NCI-H345 (cell line): ENCODE results near the gene CLTRN.
"Not testable (repeated sequence)": the region's sequence is repeated elsewhere in the genome, so short reads cannot be mapped to it uniquely, and the experiment has no call there.

Source experiments
- DNase-seq: peaks from one replicate; lab custom pipeline; 2025; lab: John Stamatoyannopoulos, UW

The CLTRN gene, protein sequence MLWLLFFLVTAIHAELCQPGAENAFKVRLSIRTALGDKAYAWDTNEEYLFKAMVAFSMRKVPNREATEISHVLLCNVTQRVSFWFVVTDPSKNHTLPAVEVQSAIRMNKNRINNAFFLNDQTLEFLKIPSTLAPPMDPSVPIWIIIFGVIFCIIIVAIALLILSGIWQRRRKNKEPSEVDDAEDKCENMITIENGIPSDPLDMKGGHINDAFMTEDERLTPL

DNA sequence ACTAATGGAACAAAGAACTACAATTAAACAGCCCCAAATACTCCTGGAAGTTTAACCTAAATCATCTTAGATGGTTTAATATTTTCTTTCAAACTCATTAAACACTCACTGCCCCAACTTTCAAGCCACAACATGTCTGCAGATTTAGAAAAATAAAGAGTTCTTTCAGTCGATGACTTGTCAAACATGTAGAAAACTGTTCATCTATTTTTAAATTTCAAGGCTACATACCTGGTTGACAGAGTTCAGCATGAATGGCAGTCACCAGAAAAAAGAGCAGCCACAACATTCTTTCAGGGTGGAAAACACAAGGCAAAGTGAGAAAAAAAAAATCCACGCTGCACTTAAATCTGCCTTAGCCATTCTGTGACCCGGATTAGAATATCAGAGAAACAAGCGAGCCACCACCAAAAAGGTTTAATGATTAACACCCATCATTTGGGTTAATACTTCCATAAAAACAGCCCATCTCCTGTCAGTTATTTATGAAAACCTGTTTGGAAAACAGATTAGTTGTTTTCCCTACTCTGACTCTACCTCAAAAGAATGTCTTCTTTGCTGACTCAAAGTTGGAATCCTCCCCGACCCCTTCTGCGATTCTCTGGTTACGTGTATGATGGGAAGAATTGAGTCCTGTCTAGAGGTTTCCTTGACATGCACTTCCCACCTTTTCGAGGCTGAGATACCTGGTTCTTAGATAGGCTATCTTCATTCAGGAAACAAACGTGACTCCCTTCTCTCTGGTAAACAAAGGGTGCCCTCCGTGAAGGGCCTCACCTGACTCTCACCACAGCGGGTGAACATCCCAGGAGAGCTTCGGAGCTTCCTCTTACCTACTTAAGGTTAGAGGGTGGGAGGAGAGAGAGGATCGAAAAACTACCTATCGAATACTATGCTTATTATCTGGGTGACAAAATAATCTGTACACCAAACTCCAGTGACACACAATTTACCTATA lies at the start of gene CLTRN:
CLTRN (minus strand) TSS at position 319 of the 958 bp plus-strand sequence; CDS start at position 289, 30 bp downstream.
- no peak for DNase-seq

DNA sequence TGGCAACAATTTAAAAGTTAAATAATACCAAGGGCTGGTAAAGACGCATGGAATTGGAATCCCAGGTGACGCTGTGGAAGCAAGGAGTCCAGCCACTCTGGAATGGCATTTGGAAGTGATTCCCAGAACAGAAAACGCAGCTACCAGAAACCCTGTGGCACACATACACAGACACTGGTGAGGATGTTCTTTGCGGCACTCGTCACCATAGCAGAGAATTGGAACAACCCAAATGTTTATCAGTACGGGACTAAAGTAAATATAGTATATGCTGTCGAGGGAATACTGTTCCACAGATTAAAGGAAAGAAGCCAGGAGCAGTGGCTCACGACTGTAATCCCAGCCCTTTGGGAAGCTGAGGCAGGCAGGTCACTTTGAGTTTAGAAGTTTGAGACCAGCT lies 39.7 kb upstream of the CLTRN start:
- DNase-seq, result not testable (repeated sequence)

DNA sequence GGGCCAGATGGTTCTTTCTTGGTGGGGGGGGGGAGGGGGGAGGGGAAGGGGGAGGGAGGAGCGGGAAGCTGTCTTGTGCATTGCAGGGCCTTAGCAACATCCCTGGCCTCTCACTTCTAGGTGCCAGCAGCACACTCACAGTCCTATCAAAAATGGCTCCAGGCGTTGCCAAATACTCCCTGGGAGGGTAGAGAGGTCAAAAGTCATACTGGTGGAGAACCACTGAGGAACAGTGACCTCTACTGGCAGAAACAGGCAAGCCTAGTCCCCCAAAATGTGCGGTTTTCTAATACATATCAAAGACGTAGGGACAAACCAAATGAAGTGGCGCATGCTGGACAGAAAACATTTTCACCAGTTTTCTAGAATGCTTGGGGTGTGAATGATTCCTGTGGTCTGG lies 39.2 kb upstream of the CLTRN start:
- DNase-seq, result not testable (repeated sequence)

DNA sequence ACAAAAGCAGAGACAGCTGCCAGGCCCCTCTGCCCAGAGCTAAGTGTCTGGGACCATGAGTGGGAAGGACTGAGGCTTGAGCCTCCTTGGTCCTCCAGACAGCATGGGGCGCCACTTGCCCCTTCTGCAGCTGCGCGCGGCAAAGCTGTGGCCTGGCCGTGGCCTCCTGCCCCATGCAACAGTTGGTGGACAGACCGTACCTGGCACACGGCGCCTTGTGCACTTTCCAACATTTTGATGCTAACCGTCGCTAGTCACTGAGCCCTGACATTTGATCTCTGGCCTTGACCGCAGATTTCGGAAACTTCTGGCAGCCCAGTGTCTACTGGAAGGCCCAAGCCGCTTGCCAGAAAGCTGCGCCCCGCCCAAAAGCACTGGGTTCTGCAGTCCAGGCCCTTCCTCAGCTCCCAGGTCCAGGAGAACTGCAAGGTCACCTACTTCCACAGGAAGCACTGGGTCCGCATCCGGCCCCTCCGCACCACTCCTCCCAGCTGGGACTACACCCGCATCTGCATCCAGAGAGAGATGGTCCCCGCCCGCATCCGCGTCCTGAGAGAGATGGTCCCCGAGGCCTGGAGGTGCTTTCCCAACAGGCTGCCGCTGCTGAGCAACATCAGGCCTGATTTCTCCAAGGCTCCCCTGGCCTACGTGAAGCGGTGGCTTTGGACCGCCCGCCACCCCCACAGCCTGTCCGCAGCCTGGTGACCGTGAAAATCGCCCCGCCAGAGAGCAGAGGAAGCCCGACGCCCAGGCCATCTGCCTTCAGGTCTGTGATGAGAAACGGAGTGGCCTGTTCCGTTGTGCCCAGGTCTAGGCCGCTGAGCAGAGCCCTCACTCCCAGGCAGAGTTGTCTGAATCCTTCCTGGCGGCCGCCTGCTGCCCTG lies 38.1 kb upstream of the CLTRN start:
- DNase-seq, result no peak

DNA sequence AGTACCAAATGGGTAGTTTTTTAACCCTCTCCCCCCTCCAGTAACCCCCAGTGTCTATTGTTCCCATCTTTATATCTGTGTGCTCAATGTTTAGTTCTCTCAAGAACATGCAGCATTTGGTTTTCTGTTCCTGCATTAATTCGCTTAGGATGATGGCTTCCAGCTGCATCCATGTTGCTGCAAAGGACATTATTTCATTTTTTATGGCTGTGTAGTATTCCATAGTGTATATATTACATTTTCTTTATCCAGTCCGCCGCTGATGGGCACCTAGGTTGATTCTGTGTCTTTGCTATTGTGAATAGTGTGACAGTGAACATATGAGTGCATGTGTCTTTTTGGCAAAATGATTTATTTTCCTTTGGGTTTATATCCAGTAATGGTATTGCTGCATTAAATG lies 31.9 kb upstream of the CLTRN start:
- DNase-seq, result no peak

DNA sequence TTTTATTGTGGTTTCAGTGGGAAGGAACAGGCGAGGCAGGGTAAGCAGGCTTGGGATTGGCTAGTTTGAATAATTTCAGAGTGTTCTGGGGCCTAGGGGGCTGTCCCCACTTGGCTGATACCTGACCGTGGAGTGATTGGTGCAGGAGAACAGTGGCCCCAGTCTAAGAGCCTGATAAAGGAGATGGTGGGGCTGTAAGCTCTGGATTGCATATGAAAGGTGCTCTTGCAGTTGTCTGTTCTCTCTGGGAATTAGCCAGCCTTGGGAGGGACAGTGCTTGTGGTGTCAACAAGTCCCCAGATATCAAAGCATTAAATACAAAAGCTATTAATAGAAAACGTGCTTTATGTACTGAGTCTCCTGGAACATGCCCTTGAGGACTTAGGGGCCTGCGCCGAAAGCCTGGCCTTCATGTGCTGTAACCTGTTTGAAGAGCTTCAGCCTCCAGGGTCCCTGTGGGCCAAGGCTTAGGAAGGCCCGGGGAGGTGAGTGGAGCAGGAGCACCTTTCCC lies 30.4 kb upstream of the CLTRN start:
- no peak for DNase-seq

DNA sequence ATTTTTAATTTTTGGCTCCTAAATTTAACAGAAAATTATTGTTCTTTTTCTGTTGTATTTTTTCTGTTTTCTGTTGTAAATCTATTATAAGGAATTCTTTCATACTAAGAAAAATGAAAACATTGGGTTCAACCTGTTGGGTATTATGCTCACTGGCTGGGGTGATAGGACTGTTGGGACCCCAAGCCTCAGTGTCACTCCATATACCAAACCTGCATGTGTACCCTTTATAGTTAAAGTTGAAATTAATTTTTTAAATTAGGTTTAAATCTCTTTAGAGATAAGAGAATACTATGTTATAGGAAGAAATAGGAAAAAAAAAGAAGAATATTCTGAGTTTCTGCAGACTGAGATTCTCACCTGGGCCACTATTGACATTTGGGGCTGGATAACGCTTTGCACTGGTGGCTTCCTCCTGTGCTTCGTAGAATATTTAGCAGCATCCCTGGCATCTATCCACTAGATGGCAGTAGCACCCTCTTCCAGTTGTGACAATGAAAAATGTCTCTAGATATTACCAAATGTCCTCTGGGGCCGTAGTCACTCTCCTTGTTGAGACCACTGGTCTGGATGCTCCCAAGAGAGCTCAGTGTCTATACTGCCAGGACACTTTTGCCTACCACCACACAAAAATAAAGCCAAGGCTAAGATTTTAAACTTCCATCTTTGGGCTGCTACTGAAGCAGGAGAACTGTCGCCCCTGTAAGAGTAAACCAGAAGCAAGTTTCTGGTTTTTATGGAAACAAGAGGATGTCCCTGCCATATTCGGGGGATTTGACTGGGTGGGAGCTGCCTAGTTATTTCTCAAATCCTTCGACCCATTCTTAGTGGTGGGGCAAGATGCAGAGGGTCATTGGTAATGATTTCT lies 22.4 kb upstream of the CLTRN start:
- peak; percentile 30 for DNase-seq

DNA sequence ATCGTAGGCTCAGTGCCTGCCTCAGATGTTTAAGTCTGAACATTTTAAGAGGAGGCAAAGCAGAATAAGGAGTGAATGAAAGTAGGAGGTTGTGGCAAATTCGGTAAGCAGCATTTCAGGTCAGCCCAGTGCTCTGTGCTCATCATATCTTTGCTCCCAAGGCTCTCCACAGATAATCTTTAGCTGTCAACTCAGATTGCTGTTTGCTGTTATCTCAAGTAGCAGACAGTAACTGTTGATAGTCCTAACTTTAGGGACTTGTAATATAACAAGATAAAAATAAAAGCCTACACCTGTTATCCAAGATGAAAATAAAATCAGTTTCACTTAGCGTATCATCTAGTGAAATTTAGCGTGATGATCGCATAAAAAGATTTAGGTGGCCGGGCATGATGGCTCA lies 18.6 kb upstream of the CLTRN start:
- no peak for DNase-seq

DNA sequence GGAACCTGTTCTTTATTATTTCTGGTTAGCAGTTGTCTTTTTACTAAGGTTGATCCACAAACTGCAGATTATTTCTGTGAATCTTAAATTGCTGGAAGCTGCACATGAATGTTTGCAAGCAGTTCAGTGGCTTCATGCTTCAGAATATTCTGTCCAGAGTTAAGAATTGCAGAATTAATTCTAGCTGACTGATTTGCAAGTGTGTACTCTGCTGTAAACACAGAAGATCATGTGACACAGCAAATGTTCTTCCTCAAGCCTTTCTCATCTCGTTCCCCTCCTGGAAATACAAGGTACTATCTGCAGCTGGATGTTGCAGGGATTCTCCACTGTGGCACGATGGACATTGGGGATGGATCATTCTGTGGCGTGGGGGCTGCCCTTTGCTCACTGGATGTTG lies 16.8 kb upstream of the CLTRN start:
- no peak for DNase-seq

DNA sequence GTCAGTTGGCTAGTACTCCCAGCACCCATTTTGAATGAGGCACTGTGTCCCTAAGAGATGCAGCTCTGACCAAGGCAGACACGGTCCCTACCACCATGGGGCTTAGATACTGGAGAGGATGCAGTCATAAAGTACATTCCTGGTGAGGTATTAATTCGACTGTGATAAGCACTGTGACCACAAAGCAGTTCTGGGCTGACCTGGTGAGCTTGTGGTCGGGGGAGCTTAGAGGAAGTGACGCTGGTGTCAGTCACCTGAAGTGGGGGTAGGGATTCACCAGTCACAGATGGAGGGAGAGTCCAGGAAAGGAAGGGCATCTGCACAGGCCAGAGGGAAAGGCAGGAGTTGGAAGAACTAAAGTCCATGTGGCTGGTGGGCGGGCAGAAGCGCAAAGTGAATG lies 15.8 kb upstream of the CLTRN start:
- DNase-seq, result no peak

DNA sequence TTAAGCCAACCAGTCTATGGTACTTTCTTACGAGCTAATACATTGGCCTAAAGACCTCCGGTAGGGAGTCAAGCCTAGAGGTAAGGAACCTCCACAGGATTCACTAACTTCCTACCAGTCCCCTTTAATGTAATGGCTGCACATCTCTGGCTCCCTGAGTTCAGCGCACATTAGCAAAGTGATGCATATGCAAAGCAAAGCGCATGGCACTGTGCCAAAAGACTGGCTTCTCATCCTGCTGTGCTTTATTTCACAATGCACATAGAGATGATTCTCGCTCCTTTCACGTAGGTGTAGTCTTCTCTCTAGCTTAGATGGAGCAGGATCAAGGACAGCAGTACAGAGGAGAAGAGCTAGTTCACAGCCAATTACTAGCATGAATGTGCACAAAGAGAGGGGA lies 14.6 kb upstream of the CLTRN start:
- DNase-seq, result no peak

DNA sequence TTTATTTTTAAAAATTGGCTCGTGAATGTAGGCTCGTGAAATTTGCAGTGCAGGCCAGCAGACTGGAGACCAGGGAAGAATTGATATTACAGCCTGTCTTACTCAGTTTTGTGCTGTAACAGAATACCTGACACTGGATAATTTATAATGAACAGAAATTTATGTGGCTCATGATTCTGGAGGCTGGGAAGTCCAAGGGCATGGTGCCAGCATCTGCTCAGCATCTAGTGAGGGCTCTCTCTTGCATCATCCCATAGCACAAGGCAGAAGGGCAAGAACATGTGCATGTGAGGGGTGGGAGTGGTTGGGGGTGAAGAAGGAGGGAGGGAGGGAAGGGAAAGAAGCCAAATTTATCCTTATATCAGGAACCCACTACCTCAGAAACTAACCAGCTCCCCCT lies 13.7 kb upstream of the CLTRN start:
- no peak for DNase-seq

DNA sequence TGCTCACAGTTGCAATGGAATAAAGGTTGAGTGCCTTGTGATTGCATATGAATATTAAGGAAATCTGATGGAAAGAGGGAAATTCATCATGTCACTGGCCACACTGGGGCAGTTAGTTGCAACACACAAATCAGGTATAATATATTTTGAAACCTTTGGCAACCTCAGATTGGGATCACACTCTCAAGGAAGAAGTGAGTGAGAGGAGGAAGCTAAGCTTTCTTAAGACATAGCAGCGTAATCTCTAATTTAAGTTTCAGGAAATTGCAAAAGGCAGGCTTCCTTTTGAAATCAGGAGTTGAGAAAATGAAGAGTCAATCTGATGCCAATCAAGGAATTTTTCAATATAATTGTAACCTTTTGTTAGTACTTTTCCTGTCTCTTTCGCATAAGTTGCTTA lies 12.3 kb upstream of the CLTRN start:
- DNase-seq, result no peak

DNA sequence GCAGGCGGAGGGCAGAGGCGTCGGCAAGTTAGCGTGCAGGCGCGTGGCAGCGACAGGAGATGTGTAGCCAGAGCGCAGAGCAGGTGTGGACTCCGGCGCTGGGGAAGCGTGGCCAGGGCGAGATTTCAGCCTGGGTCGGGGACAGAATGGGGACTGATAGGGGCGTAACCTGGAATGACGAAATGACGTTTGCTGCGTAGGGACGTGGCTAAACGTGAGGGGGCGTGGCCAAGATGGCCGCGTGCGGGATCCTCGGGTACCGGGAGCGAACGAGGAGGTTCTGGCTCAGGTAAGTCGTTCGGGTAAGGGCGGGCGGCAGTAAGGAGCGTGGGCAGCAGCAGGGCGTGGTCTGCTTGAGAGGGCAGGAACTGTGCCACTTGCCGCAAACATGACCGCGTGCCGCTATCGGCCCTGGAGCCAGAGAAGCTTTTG lies 10.9 kb upstream of the CLTRN start:
- DNase-seq, result peak; percentile 86

DNA sequence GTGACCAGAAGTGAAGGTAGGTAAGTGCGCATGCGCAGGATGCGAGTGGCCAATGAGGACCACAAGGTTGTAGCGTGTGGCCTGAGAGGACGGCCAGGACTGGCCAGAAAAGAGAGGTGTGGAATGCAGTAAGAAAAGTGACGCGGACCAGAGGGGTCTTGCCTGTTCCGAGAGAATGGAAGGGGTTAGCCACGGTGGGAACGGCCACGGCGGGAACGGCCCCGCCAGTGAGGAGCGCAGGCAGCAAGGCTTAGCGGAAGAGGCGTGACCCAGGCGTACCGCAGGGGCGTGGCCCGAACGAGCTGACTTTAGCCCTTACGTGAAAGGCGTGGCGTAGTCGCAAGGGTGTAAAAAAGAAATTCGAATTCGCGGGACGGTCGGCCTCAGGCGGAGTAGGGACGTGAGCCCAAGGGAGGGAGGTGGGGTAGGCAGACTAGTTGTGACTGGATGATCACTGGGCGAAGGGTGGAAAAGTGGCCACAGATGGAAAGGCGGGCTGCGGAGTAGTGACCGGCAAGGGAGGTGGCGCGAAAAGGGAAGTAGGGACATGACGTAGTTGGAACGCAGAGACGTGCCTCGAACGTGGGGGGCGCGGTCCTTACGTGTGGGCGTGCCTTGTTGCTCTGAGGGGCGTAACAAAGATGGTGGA lies 10.4 kb upstream of the CLTRN start:
- peak; percentile 93 for DNase-seq

DNA sequence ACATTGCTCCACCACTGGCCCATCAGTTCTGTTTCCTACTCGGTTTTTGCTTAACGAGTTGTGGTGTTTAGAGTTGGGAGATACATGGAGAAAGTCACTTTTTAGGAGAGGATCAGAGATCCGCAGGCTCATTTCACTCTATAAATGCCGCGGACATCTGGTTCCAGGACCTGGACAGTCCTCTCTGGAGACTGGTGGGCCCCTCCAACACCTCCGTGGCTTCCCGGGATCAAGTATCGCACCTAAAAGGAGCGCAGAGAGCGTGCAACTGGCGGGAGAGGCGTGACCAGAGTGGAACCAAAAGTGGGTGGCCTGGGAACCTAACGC lies 9.9 kb upstream of the CLTRN start:
- DNase-seq, result no peak

DNA sequence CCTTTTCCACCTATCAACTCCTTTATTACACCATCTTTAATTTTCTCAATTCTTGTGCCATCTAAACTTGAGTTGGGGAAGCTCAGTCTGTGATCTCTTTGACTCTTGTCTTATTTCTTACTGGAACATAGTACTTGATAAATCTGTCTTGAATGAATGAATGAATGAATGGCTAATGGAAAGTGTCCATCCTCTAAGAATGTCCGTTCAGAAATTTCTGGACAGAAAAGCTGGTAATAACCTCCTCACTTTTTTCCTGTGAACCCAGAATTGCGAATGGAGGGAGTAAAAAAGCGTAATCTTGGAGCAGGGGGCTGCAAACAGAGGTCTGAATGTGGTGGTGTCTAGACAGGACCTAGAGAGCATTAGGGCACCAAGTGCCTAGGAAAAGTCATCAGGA lies 9.4 kb upstream of the CLTRN start:
- no peak for DNase-seq

DNA sequence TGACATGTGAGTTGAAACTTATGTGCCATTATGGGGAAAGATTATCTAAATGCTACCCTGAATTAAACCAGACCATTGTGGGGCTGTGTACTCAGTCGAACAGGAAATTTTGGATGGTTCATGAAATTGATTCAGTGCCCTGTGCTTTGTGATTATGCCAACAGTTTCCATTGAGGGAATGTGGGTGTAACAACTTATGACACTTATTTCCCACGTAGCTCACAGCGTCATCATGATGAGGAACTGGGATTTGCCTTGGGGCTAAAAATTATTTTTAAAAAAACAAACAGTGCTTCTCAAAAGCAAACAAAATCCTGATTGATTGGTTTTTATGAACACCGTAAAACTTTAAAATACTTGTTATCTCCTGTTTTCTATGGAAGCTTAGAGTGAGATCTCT lies 8.3 kb upstream of the CLTRN start:
- DNase-seq, result no peak

DNA sequence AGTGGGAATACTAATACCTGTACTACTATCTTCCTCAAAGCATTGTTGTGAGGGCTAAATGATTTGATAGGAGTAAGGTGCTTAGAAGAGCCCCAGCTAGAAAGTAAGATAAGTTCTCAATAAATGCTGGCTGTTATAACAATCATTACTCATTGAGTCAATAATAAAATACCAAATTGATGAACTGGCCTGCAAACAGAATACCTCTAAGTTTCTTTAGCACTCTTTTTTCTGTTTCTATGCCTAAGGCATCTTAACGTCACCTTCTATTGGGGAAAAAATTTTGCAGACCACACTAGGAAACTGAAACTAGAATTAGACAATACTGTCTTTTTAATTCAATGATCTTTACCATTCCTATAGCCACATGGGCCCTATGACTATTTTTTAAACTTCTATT lies 1.2 kb downstream of the CLTRN start:
- DNase-seq, result no peak

DNA sequence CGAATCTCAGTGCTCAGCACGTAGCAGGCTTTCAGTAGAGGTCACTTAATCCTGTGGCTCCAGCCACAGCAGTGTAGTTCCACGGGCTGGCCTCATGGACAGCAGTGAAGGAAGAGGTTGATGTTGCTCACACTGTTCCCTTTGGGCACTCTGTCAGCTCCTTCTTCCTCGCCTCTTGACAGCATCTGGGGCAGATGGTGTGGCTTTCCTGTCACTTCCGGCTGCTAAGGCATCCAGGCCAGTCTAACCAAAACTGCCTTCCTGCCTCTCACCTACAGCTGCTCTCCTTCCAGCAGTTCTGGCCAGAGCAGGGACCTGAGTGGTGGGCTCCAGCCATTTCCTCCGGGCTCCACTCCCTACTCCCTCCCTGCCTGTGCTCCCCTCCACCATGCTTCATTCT lies 9.8 kb downstream of the CLTRN start:
- not testable (repeated sequence) for DNase-seq

DNA sequence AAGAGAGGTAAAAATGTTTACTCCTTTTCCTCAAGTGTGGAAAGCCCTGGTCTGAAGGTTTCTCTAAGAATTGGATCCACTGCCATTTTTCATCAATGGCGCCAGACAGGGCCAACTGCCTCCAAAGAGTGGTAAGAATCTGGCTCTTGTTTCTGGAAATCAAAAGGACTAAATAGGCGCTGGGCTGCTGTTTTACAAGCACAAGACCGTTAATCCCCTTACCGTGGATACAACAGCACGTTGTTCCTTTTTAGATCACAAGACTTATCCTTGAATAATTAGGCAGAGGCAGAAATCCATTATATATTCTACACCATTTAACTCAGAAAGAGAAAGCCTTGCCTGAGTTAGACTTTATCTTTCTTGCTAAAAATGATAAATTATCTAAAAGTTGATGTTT lies 10.6 kb downstream of the CLTRN start:
- no peak for DNase-seq
